Activated CD4-positive, alpha-beta T cell treated with anti-CD3 and anti-CD28 coated beads for 4 hours (primary cell): ENCODE measurements around the gene STXBP1.
"Not testable (repeated sequence)": the region's sequence is repeated elsewhere in the genome, so short reads cannot be mapped to it uniquely, and the experiment has no call there.

ENCODE experiments used
- DNase-seq, 2 donors: peaks; one replicate each; pipeline ENCODE4 v3.0.0-alpha.2; 2020

The STXBP1 gene

DNA sequence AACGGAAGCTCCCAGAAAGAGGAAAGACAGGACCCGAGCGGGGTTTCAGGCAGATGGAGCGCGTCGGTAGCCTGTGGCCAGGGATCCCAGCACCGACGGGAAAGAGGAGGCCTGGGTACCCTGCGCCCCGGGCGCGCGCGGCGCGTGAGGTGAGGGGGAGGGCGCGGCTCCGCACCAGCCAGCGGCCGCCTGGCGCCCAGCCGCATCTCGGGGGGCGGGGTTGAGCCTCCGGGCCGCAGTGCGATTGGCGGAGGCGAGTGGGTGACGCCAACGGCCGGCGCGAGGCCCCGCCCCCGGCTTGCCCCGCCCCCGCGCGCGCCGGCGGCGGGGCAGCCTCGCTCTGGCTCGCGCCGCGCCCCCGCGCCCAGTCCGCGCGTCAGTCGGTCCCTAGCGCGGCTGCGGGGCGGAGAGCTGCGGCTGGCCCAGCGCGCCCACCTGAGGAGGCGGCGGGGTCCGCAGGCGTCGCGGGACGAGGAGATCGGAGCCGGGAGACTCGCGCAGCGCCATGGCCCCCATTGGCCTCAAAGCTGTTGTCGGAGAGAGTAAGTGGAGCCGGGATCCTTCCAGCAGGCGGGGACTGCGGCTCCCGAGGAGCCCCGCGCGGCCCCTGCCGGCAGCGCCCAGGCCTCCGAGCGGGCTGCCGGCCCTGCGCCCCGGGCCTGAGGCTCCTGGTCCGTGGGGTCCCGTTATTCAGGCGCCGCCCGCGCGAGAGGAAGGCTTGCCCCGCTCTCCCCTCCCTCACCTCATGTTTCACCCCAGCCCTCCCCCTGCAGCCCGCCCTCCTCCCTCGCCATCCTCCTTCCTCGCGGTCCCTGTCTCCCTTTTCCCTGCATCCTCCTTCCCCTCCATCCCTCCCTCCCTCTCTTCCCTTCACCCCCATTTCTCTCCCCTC lies at the start of gene STXBP1:
Gene STXBP1 (plus strand): TSS at position 379 of the 892 bp plus-strand sequence. CDS start 127 bp downstream, at position 506.
- DNase-seq: peak; percentile 83 to 86

DNA sequence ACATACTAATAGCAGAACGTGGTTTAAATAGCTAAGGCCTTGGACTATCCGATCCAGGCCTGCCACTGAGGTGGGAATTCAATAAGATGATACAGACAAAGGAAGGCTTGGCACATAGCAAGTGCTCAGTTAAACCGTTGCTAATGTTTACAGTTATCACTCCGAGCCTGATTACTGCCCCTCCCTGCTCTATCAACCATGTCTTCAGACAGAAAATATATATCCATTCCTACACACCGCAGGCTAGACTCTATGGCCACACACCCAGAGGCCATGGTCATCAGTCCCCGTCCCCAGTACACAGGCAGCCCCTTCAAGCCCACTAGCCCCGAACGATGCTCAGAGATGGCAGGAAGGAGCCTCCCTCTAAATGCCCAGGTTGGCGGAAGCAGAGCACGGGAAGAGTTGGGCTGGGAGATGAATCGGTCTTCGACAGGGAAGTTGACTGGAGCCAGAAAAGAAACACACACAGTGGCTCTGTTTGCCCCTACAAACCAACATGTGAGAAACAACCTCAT lies 49.7 kb upstream of the STXBP1 start:
- DNase-seq: no peak

DNA sequence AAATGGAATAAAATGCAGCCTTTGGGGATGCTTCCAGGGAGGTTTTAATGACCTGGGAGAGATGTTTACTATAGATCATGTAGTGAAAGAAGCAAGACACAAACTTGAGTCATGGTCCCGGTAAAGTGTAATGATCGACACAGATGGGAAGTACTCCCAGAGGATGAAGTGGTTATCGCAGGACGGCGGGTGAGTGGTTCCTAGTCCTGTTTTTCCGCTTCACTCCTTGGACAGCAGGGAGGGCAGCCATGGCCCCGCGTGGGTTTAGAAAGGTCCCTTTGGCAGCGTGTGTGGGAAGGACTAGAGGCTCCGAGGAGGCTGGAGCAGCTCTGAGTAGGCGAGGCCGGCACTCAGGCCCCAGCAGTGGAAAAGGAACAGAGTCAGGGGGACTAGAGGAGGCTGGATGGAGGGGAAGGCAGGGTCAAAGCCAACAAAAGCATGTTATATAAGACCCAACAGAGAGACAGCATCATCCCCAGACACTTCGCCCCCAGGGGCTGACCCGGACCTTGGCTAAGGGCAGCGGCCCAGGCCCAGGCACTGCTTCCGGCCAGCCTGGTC lies 49.2 kb upstream of the STXBP1 start:
- DNase-seq: no peak

DNA sequence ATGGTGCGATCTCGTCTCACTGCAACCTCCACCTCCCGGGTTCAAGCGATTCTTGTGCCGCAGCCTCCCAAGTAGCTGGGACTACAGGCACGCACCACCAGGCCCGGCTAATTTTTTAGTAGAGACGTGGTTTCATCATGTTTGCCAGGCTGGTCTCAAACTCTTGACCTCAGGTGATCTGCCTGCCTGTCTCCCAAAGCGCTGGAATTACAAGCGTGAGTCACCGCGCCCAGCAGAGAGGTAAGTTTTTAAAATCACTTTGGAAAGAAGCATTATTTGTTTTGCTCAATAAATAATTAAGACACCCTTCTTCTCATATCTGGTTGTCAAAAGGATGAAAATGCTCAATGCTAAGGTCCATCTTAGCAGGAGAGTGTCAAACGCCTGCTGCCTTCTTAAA lies 48.5 kb upstream of the STXBP1 start:
- no peak for DNase-seq

DNA sequence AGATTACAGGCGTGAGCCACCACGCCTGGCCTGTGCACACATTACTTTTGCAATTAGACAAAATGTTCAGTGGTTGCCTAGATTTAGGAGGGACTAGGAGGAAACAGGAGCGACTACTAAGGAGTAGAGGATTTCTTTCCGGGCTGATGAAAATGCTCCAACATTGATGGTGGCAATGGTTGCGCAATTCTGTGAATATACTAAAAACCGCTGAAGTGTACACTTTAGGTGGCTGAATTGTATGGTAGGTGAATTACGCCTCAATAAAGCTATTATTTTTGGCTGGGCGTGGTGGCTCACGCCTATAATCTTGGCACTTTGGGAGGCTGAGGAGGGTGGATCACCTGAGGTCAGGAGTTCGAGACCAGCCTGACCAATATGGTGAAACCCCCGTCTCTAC lies 46.8 kb upstream of the STXBP1 start:
- DNase-seq: no peak

DNA sequence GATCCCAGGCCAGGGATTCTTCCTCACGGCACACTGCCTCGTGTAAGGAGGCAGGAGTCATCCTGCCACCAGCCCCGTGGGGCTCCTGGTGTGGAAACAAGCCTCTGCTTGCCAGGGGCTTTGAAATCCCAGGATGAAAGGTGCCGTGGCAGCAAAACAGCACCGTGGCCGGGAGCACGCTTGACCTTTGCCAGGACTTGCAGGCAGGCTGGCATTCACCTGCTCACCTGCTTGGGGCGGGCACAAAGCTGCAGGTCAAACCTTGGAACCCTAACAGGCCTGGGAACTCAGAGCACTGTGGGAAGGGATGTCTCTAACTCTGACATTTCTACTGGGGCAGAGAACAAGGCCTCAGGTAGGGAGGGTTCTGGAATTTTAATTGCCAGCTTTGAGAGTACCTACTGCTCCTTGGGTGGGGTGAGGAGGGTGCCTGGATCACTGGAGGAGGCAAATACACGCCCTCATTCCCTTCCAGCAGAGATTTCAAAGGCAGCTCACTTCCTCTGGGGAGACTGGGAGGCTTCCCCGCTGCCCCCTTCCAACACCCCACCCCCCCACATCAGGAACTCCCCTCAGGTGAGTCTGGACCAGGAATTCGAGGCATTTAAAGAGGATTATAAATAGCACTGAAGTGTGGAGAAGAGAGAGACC lies 45.6 kb upstream of the STXBP1 start:
- no peak for DNase-seq

DNA sequence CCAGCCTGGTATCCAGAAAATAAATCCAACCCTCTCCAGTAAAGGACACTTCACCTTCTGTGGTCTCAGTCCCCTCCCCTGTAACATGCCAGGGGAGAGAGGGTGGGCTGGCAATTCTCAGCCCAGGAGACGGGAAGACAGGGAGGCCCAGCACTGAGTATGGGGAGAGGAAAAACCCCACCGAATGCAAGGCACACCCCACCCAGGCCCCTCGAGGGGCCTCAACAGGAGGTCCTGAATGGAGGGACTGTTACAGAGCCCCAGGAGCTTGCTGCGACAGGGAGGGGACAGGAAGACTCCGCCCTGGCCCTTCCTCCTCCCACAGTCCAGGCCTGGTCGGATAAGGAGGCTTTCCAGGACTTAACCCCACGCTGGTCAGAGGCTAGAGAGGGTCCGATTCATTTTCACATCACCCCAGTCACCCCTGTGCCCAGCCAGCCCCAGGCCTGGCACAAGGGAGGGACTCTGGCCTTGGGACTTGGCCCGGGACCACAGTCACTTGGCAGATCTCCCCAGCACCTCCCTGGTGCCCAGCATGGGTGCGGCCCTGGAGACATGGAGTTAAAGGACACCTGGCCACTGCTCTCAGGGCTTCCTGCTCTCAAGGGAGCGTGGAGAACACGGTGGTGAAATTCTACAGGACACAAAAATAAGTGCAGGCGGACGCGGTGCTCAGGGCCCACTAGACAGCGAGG lies 44.9 kb upstream of the STXBP1 start:
- DNase-seq: no peak

DNA sequence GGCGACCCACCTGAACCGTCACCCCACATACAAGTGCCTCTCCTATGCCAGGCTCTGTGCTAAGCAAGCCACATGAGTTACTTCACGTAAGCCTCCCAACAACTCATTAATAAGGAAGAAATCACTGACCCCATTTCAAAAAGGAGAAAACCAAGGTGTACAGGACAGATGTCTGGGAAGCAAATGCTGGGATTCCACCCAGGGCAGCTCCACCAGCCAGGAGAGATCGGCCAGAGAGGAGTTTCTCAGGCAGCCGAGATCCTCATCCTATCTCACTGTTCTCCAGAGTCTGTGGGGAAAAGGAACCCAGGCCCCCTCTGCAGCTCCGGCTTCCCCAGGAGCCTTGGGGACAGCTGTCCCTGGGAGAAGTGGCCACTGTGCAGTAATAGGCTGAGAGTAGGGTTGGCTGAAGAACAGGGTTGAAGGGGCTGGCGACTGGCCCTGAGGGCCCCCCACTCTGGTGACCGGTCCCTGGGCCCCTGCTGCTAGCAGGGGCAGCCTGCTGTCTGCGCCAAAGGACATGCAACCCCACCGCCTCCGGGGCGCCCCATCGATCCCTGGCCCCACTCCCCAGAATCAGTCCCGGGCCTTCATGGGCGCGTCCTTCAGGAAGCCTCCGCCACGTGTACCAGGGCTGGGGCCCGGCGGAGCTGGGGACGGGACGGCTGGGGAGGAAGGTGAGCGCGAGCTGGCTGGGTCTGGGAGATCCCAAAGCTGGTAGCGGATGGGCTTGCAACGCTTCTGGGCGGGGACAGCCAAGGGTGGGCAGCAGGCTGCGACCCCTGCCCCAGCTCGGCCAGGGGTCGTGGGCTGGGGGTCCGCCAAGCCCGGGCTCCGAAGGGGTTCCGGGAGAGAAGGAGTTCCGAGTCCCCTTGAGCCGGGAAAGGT lies 44.1 kb upstream of the STXBP1 start:
- DNase-seq: no peak

DNA sequence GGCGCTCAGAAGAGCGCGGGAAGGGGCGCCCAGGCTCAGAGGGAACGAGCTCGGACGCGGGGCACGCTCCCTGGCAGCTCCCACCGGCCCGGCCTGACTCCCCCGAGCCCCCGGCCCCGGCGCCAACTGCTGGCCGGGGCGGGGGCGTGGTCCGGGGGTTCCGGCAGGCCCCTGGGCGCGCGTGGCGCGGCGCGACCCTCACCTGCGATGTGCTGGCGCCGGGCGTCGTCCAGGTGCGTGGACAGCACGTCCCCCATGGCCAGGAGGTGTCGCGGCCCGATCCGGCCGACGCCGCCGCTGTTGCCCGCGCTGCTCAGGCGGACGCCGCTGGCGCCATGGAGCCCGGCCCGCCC lies 43.5 kb upstream of the STXBP1 start:
- no peak for DNase-seq

DNA sequence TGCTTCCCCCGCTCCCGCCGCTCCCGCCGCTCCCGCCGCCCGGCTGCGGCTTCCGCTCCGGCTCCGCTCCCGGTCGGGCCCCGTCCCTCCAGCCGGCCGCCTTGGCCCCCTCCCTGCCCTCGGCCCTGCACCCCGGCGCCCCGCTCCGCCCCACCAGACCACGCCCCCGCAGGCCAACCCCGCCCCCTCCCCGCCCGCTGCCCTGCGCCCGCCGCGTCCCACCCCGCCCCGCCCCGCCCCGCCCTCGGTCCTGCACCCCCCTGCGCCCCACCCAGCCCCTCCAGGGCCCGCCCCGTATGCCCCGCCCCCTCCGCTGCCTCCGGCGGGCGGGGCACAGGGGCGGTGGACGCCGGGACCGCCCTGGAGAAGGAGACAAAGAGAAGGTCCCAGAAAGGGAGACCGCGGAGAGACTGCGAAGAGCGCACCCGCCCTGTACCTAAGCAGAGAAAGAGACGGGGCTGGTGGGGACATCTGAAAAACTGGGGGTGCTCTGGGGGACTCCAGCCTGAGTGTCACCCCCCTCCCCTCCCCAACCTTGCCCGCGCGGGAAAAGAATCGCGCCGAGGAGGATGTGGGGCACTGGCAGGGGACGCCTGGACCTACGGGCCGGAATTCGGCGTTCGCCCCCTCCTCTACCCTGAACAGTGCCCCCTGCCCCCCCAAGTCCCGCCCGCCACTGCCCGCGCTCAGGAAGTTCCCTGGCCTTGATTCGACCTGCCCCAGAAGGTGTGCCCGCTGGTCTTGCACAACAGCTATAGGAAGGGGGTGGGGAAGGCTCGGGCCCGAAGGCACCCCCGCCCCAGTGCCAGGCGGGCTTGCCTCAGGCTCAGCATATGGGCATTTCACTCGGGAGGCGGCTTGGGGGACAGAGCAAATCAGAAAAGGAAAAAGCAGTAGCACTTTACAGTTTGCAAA lies 42.8 kb upstream of the STXBP1 start:
- peak; percentile 74 to 79 for DNase-seq

DNA sequence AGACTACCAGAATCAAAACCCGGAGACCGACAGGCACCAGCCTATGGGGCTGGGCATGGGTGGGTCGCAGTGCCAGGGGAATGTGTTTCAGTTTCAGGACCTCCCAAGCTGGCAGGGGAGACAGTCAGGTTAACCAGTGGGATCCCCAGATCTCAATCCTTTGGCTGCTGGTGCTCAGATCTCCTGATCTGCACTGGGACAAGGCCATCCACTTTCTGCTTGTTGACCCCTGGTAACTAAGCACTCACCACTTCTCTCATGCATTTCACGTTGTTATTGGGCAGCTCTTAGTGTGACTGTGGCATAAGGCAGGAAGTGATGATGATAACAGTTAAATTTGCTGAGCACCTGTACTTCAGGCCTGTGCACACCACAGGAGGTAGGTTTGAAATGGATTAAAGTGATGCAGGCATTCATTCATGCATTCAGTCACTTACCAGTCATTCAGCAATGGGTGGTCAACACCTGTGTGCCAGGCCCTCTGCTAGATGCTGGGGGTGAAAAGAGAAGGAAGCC lies 42.1 kb upstream of the STXBP1 start:
- no peak for DNase-seq

DNA sequence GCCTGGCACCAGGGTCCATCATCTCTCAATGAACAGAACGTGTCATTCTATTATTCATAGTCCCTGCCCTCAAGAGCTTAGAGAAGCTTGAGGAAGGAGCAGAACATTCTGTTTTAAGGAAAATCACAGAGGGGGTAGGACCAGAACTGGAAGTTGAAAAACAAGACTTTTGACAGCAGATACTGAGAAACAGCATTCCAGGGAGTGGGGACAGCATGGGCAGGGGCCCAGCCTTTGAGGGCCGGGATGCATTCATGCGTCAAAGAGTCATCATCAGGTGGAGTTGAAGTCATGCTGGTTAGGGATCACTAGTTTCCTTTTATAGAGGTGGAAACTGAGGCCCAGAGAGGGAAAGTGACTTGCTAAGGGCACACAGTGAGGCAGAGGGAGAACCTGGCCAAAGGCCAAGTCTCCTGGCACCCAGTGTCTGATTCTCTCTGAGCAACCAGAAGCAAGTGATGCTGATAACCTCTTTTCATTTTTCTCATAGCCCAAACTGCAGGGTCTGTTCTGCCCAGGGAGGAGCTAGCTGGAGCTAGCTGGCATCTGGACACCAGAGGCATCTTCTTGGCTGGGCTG lies 41.5 kb upstream of the STXBP1 start:
- DNase-seq: no peak

DNA sequence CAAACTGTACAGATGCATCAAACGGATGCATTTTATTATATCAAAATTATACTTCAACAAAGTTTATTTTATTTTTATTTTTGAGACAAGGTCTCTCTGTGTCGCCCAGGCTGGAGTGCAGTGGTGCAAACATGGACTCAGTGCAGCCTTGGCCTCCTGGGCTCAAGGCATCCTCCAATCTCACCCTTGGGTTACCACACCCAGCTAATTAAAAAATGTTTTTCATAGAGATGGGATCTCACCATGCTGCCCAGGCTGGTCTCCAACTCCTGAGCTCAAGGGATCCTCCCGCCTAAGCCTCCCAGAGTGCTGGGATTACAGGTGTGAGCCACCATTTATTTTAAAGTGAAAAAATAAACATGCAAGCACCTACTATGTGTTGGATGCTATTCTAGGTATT lies 40.1 kb upstream of the STXBP1 start:
- no peak for DNase-seq

DNA sequence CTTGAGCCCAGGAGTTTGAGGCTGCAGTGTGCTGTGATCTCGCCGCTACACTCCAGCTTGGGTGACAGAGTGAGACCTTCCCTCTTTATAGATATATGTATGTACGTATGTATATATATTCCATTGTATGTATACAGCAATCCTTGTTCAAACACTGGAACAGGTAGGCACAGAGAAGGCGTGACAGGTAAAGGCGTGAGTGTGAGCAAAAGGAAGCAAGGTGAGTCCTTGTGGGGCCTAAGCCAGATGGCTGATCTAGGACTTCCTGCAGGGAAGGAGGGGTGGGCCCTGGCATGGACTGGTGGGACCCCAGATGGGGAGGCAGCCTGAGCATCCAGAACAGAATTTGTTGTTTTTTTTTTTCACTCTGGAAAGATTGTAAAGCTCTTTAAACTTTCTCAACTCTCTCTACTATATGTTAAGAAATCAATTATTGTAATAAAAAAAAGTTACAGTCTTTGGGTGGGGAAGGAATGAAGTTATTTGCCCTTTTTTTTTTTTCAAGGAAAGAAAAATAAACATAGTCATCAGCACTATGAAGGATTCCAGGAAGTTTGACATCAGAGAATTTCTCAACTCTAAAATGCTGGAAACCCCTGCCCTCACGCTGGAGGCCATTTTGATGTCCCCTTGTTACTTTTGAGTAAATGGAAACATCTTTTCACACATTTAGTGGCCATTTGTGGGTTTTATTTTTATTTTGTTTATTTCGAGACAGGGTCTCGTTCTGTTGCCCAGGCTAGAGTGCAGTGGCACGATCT lies 38.9 kb upstream of the STXBP1 start:
- DNase-seq: no peak

DNA sequence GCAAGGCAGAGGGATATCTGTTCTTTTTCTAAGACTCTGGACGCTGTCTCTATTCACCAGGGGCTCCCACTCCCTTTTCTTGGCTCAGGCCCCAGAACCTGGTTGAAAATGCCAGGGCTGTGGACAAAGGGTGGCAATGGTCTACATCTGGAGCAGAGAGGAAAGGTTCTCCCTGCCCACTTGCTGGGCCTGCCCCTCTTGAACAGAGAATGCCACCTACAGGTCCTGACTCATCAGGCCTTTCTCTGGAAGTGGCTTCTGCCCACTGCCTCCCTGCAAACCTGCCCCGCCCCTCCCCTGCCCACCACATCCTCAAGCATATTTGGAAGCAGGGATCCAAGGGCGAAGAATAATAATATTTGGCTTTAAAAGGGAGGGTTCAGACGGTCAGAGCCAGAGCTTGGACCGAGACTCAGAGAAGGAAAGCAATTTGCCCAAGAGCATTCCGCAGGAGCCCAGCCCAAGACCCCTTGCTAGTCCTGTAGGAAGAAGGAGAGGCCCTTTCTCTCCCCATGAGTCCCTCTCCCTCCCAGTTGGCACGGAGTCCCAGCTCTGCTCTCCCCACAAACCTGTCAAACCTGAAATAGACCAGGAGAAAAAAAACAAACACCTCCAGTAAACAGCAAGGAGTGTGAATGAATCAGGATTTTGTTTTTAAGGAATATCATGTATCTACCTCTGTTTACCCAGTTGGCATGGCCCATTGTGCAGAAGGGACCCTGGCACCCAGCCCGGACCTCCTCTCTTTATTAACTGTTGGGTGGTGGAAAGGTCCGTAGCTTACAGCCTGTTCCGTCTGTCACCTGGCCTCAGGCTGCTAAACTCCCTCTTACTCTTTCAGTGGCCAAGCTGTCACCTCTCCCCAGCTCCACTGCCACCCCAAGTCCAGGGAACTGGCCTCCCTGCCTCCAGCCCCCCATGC lies 37.7 kb upstream of the STXBP1 start:
- peak in 1 of 2 donors; percentile 26 for DNase-seq

DNA sequence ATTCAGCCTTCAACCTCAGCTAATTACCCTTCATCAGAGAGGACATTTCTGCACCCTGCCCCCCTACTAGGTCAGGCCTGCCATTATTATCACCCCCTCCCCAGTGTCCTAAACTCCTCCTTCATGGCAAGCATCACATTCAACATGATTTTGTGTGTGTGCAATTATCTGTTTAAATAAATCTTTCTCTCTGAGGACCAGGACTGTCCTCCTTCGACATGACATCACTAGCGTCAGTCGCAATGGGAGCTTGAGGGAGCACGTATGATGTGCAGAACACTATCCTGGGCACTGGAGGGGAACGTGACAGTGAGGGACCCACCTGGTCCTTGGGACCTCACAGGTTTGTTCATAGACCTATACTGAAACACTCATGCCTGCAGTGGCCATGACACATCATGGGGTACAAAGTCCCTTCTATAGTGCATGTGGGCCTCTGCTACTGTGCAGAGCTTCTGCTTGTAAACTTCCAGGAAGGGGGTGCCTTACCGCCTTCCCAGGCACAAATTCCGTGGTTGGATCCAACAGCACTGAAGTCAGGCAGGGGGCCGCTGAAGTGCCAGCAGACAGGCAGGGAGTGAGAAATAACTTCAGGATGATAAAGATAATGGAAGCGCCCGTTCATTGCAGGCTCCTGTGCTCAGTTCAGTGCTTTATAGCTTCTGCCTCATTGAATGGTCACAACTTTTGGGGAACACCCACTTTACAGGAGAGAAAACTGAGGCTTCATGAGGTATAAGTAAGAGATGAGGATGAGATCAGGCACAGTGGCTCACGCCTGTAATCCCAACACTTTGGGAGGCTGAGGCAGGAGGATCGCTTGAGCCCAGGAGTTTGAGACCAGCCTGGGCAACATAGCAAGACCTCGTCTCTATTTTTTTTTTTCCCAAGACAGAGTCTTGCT lies 36.0 kb upstream of the STXBP1 start:
- DNase-seq: no peak

DNA sequence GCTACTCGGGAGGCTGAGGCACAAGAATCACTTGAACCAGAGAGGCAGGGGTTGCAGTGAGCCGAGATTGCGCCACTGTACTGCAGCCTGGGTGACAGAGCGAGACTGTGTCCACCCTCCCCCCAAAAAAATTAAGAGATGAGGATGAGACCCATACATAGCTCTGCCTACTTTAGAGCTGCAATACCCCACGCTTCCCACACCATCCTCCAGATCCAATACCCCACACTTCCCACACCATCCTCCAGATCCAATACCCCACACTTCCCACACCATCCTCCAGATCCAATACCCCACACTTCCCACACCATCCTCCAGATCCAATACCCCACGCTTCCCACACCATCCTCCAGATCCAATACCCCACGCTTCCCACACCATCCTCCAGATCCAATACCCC lies 34.9 kb upstream of the STXBP1 start:
- not testable (repeated sequence) for DNase-seq

DNA sequence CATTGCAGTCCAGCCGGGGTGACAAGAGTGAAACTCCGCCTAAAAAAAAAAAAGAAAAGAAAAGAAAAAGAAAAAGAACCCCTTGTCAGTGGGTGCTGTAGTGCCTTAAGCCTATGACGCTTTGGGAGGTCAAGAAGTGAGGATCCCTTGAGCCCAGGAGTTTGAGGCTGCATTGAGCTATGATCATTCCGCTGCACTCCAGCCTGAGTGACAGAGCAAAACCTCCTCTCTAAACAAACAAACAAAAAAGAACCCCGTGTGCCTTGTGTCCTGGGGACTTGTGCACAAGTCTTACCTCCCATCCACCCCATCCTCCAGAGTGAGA lies 33.5 kb upstream of the STXBP1 start:
- no peak for DNase-seq
